22Rv1 (cell line): ENCODE measurements around the gene ITPRIPL1.

Experiments
- H3K27ac ChIP-seq: fragments of 450-650 bp; 2 replicates; pipeline ENCODE4 v1.5.1; 2017
- CTCF ChIP-seq: fragments of 450-650 bp; IDR thresholded peaks from 2 replicates; pipeline ENCODE4 v1.5.1; 2017; ENCODE audit warnings: mild to moderate bottlenecking
- ZFX ChIP-seq: fragments of 450-650 bp; IDR thresholded peaks from 2 replicates; pipeline ENCODE4 v1.6.1; 2017; ENCODE audit warnings: antibody characterized with exemption, borderline replicate concordance

The ITPRIPL1 gene

GRCh38 chr2:96330407-96330806 lies 5.3 kb downstream of the ITPRIPL1 start:
- TF ChIP-seq CTCF (no peak), ZFX (no peak)
- H3K27ac ChIP-seq, result no peak overlapping the region

- TF ChIP-seq ZFX, result no peak
- TF ChIP-seq CTCF, result no peak
- no peak overlapping the region for H3K27ac ChIP-seq
These were observed 8.6 kb downstream of the ITPRIPL1 start for GRCh38 chr2:96333708-96334107.

GRCh38 chr2:96336104-96336775 lies 11.1 kb downstream of the ITPRIPL1 start:
- TF ChIP-seq CTCF, result no peak
- TF ChIP-seq ZFX, result no peak
- H3K27ac ChIP-seq, result peak overlapping the region; percentile 98

- TF ChIP-seq ZFX (no peak), CTCF (no peak)
- peak overlapping the region; percentile 98 for H3K27ac ChIP-seq
These were observed 11.8 kb downstream of the ITPRIPL1 start for GRCh38 chr2:96336873-96337272.

GRCh38 chr2:96340493-96341414 lies 15.6 kb downstream of the ITPRIPL1 start:
- peak overlapping the region; percentile 28; the same call in 1 of the 2 replicates for H3K27ac ChIP-seq
- no peak for TF ChIP-seq ZFX
- no peak for TF ChIP-seq CTCF

- no peak overlapping the region for H3K27ac ChIP-seq
These were observed 16.5 kb downstream of the ITPRIPL1 start for GRCh38 chr2:96341641-96342040.

More at GRCh38 chr2:96341641-96342040, 16.5 kb downstream of the ITPRIPL1 start:
- TF ChIP-seq ZFX (no peak), CTCF (no peak)
